Midbrain (tissue), 1 donor: ENCODE results near the gene GOLGA6D.
"Not testable (repeated sequence)": the region's sequence is repeated elsewhere in the genome, so short reads cannot be mapped to it uniquely, and the experiment has no call there.

ENCODE experiments used
- DNase-seq: peaks from one replicate; lab custom pipeline; 2025; lab: John Stamatoyannopoulos, UW

The GOLGA6D gene

DNA sequence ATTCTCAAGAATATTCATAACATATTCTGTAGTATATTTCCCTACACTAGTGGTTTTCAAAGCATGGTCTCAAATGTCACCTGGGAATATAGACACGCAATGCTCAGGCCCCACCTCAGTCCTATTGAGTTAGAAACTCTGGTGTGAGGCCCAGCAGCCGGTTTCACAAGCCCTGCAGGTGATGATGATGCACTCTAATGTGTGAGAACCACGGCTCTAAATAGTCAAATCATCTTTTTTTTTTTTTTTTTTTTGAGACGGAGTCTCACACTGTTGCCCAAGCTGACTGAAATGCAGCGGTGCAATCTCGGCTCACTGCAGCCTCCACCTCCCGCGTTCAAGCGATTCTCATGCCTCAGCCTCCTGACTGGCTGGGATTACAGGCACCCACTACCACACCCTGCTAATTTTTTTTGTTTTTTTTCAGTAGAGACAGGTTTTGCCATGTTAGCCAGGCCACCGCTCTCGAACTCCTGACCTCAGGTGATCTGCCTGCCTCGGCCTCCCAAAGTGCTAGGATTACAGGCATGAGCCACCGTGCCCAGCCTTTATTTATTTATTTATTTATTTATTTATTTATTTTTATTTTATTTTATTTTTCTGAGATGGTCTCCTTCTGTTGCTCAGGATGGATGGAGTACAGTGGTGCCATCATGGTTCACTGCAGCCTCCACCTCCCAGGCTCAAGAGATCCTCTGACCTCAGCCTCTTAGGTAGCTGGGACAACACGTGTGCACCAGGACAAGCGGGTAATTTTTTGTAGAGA, 51.2 kb downstream of the GOLGA6D start:
- DNase-seq = not testable (repeated sequence)

DNA sequence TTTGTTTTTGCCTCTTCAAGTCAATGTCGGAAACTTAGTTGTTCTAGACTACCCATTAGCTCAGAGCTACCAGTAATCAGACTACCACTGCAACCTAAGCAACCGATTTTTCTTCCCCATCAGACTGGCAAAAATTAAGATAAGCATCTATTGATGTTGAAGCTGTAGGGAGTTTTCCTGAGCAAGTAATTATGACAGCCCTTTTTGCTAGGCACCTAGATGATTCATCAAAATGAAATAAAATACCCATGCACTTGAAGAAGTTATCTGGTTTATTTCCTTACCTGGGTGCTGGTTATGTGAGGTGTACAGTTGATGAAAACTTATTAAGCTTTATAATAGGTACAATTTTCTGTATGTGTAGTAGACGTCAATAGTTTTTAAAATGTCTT, 52.7 kb downstream of the GOLGA6D start:
- DNase-seq = no peak

DNA sequence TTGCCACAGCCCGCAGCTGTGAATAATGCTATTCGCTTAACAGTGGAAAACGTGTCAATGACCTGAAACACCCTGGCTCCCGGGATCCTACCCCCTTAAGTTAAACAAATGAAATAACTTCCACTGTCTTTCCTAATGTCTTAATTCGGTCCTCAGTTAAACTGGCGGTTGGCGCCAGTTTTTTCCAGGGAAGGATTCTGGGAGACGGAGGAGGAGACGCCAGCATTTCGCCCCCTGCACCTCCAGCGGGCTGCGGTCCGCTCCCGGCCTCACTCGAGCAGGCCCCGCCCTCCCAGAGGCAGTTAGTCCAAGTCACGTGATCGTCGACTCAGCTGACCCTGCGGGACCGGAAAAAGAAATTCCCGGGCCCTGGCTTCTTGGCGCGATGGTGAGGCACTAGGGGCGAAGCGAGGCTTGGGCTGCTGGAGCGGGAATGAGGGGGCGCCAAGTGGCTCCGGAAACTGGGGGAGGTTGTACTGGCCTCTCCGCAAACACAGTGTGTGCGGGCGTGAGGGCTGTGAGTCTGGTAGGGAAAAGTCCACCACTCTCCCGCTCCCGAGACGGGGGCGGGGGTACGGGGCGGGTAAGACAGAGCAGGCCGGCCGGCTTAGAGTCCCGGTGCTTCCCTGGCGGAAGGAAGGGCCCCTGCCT, 53.2 kb downstream of the GOLGA6D start, which contains the start of gene COMMD4:
Gene COMMD4 (plus strand): TSS at position 359 of the 651 bp plus-strand sequence. CDS start 27 bp downstream, at position 386.
- DNase-seq = peak; percentile 95

DNA sequence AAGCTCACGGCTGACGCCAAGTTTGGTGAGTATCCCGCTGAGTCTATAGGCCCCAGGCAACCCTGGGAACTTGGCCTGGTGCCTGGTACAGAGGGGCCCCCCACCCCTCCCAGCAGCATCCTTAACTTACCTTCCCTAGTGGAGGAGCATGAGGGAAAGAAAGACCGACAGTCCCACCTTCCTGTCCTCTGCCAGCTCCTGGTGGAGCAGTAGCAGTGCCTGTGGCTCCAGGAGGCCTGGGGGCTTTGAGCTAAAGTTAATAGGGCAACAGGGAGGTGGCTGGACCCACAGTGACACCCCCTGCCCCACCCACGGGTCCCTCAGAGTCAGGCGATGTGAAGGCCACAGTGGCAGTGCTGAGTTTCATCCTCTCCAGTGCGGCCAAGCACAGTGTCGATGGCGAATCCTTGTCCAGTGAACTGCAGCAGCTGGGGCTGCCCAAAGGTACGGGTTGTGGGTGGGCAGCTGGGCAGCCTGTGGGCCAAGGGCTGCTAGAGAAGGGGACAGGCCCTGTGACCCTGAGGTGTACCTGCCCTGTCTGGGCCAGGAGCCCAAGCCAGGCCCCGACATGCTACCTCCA, 56.1 kb downstream of the GOLGA6D start:
- no peak for DNase-seq

DNA sequence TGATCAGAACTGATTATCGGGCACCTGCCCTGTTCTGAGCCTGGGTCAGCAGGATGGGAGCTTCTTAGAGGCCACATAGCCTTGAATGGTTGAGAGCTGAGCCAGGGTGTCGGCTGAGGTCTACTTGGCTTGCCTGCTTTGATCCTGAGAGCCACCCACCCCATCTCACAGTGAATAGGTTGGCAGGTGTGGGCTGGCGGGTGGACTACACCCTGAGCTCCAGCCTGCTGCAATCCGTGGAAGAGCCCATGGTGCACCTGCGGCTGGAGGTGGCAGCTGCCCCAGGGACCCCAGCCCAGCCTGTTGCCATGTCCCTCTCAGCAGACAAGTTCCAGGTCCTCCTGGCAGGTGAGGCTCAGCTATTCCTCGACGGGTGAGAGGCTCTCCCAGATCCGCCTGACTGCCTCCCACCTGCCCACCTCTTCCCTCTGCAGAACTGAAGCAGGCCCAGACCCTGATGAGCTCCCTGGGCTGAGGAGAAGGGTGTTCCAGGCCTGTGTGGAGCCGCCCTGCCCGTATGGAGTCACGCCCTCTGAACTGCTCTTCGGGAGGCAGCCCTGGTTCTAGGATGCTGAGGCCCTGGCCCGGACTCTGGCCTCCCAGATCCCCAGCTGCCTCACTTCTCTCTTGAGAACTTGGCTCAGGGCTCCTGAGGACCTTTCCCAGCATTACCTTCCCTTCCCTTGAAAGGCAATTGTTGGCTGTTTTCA, 57.1 kb downstream of the GOLGA6D start:
- no peak for DNase-seq

DNA sequence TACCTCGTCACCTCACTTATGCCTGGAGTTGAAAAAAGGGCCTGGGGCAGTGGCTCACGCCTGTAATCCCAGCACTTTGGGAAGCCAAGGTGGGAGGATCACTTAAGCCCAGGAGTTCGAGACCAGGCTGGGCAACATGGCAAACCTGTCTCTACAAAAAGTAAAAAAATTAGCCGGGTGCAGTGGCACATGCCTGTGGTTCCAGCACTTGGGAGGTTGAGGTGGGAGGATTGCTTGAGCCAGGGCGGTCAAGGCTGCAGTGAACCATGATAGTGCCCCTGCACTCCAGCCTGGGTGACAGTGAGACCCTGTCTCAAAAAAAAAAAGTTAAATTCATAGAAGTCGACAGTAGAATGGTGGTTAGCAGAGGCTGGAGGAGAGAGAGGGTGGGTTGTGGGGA, 59.6 kb downstream of the GOLGA6D start:
- no peak for DNase-seq

DNA sequence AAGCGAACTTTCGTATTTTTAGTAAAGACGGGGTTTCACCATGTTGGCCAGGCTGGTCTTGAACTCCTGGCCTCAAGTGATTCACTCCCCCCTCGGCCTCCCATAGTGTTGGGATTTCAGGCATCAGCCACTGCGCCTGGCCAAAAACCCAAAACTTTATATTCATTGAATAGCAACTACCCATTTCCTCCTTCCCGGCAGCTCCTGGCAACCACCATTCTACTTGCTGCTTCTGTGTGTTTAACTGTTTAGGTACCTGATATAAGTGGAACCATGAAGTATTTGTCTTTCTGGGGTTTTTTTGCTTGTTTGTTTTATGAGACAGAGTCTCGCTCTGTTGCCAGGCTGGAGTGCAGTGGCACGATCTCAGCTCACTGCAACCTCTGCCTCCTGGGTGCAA, 61.3 kb downstream of the GOLGA6D start:
- DNase-seq = peak; percentile 38
